HG02981 (cell line): Measurements from ENCODE around the gene SIK2.
"Not testable (repeated sequence)": the region's sequence is repeated elsewhere in the genome, so short reads cannot be mapped to it uniquely, and the experiment has no call there.

Experiments used
- ATAC-seq: cut with Tn5 transposase; IDR thresholded peaks from one replicate; pipeline ENCODE4 v1.9.1; 2021; ENCODE audit warnings: mild to moderate bottlenecking, moderate library complexity; ENCODE audit not compliant: unreplicated experiment

The SIK2 gene

GRCh38 chr11:111696556-111696955, 94.3 kb downstream of the SIK2 start:
- no peak for ATAC-seq

DNA sequence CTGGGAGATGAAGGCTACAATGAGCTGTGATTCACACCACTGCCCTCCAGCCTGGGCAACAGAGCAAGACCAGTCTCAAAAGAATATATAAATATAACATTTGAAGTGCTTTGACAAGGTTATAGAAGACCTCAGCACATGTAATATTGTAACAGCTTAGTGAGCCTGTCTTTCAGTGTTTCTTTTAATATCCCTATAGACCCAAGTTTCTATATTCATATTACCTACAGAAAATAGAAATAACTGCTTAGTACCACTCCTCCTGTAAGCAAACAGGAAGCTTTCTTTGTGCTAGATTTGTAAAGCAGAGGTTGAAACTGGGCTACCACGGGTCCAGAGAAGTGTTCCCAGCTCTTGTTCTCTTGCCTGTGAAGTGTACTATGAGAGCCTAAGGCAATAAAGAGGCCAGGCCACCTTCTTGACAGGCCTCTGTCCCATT, 95.7 kb downstream of the SIK2 start:
- no peak for ATAC-seq

- ATAC-seq, result no peak
Measured at GRCh38 chr11:111698852-111699559, 96.8 kb downstream of the SIK2 start.

GRCh38 chr11:111699579-111700156, 97.4 kb downstream of the SIK2 start:
- no peak for ATAC-seq

- no peak for ATAC-seq
Measured at GRCh38 chr11:111700162-111700561, 97.9 kb downstream of the SIK2 start.

- ATAC-seq, result no peak
Measured at GRCh38 chr11:111702623-111703022, 100.4 kb downstream of the SIK2 start.

DNA sequence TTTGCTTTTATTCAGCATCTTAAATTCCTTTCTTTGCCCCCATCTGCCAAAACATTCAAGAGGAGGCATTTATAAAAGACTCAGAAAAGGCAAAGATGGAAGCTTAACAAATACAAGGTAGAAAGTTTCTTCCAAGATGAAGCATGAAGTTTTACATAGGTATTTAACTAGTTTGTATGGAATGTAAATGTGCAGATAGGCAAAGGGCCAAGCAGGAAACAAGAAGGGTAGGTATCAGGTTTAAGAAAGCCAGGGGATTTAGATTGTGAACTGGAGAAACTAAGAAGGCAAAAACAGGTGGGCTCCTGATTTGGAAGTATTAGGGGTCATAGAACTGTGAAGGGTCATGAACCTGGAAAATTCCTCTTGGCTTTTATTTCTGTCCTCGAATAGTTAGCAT, 101.3 kb downstream of the SIK2 start:
- ATAC-seq, result no peak

DNA sequence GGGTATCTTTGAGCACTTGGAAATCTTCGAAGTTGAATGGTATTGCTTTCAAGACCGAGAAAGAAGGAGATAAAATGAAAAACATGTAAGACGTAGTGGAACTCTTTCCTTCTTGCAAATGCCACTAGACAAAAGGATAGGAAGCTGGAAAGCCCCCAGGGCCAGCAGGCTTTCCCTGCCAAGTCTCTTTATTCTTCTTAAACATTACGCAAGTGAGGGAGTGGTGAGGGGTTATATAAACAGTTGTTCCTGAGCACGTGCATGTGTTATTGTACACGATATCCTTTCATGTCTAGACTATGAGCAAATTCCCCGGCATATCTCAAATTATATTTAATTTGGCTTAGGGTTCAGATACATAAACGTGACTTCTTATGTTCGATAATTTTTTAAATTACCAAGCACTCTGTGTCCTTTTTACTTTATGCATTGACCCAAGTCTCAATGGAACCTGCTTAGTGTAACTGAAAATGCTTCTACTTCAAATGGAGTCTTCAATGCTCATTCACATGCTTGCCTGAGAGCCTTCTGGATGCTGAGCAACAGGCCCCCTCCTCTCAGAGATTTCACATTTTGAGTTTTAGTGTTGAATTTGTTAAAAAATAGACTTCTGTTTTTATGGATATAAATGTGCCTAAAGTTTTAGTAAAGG, 104.9 kb downstream of the SIK2 start:
- no peak for ATAC-seq

- no peak for ATAC-seq
Measured at GRCh38 chr11:111707691-111708067, 105.4 kb downstream of the SIK2 start.

DNA sequence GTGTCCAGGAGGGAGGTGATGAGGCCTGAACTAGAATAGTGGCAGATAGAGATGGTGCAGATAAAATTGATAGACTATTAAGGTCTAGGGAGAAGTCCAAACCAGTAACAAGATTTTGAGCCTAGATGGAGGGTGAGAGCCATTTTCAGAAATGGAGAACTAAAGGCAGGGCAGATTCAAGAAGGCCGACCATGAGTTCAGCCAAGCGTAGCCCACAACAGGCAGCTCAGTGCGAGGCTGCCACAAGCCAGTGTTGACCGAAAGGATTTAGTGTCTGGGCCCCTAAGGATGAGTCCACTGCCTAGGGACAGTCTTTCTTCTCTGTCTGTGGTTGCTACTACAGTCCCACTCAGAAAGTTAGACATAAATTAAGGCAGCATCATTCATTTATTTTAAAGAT, 112.3 kb downstream of the SIK2 start:
- ATAC-seq, result no peak

- no peak for ATAC-seq
Measured at GRCh38 chr11:111715142-111715816, 113.0 kb downstream of the SIK2 start.

DNA sequence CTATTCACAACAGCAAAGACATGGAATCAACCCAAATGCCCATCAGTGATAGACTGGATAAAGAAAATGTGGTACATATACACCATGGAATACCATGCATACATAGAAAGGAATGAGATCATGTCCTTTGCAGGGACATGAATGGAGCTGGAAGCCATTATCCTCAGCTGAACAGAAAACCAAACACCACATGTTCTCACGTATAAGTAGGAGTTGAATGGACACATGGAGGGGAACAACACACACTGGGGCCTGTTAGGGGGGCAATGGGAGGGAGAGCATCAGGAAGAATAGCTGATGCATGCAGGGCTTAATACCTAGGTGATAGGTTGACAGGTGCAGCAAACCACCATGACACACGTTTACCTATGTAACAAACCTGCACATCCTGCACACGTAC, 115.4 kb downstream of the SIK2 start:
- ATAC-seq, result not testable (repeated sequence)

DNA sequence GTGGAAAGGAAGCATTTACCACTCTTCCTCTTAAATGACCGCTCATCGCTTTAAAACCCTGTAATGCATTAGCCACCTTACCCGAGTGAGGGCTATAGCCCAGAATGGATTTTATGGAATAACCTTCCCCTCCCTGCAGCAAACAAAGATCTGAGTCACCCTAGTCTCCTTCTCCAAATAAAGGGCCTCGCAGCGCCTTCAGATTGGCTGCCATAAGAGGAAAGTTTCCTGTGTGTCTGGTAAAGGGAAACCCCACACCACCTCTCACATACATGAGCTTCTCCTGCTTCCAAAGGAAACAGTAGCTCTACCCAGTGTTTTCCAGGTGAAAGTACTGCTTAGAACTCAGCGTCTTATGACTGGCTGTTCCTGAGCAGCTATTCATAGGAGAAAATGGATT, 116.2 kb downstream of the SIK2 start:
- ATAC-seq, result no peak

- ATAC-seq, result no peak
Measured at GRCh38 chr11:111718859-111719258, 116.6 kb downstream of the SIK2 start.

DNA sequence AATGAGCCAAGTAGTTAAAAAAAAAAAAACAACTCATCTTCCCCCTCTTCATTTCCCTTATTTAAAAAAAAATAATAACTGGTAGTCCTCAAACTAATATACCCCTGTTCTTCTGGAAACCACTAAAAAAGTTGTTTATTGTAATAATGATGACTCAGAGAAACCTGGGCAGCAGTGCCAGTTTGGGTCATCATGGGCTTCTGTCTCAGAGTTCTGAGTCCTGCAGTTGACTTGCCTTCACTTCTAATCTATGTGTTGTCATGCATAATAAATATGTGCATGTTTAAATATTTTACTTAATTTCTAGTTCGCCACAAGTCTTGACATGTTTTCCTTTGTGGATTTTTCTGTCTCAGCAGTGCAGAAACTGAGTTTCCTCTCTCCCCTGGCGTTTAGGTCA, 117.1 kb downstream of the SIK2 start:
- no peak for ATAC-seq

- no peak for ATAC-seq
Measured at GRCh38 chr11:111720801-111721494, 118.7 kb downstream of the SIK2 start.

- no peak for ATAC-seq
Measured at GRCh38 chr11:111722501-111722900, 120.3 kb downstream of the SIK2 start.

- ATAC-seq, result no peak
Measured at GRCh38 chr11:111723595-111723994, 121.3 kb downstream of the SIK2 start.

DNA sequence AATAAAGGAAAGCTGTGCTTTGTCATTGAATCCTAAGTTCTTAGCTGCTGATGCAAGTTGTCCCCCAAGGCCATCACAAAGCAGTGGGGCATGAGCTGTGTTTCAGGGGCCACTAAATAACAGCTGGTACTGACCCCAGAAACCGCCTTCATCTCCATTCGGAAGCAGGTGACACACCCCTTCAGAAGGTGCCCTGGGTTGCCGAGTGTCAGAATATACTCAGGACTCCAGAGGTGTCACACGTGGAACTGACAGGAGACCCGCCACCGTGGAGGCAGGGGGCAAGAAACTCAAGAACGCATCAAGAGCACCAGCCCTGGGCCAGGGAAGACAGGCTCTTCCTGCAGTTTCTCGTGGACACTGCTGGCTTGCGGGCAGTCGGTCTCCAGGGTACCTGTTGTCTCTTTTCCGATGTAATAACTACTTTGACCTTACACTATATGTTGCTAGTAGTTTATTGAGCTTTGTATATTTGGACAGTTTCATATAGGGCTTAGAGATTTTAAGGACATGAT, 122.4 kb downstream of the SIK2 start:
- ATAC-seq, result no peak

DNA sequence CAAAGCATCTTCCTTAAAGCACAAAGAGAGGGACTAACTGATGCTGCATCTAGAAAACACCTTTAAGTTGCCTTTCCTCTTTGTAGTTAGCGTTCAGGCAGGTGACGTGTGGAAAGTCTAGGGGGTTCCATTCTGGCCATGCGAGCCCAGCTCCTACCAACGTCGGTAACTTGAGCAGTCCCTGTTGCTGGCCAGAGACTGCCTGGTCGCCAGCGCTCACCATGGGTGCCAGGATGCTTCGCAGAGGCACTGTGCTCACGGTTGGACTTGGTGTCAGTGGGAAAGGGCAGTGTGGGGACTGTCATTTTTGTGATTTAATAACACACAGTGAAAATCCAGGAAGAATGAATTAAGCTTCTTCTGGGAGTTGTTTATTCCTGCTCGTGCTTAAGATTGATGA, 123.4 kb downstream of the SIK2 start:
- no peak for ATAC-seq

DNA sequence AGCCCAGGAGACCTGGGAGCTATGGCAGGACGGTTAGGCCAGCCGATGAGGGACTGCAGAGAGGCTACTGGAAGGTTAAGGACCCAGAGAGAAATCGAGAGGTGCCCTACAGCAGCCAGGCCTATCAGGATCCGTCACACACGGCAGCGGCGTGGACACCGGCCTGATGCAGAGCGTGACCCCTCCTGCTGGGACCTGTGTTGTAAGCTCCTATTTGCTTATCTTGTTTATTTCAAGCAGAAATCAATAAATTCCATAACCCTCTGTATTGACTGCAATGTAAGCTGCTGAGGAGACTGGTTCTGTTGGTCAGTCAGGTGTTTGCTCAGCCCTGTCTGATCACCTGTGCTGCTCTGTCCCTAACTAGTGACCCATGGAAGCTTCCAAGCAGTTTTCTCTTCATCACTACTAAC, 124.1 kb downstream of the SIK2 start:
- no peak for ATAC-seq
